Central memory CD8-positive, alpha-beta T cell (primary cell): Measurements from ENCODE around the gene OTUB2.
A peak's percentile ranks its signal among the peaks of the same experiment; 100 is the strongest.

Experiments
- ATAC-seq: fragments of 150-1000 bp; cut with Tn5 transposase; replicated peaks from 2 replicates; pipeline ENCODE4 v1.10.0; 2022; ENCODE audit warnings: mild to moderate bottlenecking, moderate FRiP score, moderate number of reproducible peaks; ENCODE audit not compliant: poor library complexity, severe bottlenecking; ENCODE audit errors: extremely low read depth
- DNase-seq, 2 donors: peaks; one replicate each; pipeline ENCODE4 v3.0.0; 2021; ENCODE audit warnings: low spot score in 2 of 2
- H3K27ac Mint-ChIP-seq: one replicate; pipeline ENCODE4 v1.8.0; 2022; ENCODE audit warnings: low read depth, mild to moderate bottlenecking, moderate library complexity, mixed read lengths
- H3K27me3 Mint-ChIP-seq: one replicate; pipeline ENCODE4 v1.8.0; 2022; ENCODE audit warnings: mixed read lengths
- H3K36me3 Mint-ChIP-seq: one replicate; pipeline ENCODE4 v1.8.0; 2022; ENCODE audit warnings: mild to moderate bottlenecking, moderate library complexity, mixed read lengths; ENCODE audit not compliant: insufficient read depth
- H3K4me1 Mint-ChIP-seq: one replicate; pipeline ENCODE4 v1.8.0; 2022; ENCODE audit warnings: mixed read lengths
- H3K4me3 Mint-ChIP-seq: one replicate; pipeline ENCODE4 v1.8.0; 2022; ENCODE audit warnings: mild to moderate bottlenecking, moderate library complexity, mixed read lengths
- H3K9me3 Mint-ChIP-seq: one replicate; pipeline ENCODE4 v1.8.0; 2022; ENCODE audit warnings: mixed read lengths

Gene OTUB2

DNA sequence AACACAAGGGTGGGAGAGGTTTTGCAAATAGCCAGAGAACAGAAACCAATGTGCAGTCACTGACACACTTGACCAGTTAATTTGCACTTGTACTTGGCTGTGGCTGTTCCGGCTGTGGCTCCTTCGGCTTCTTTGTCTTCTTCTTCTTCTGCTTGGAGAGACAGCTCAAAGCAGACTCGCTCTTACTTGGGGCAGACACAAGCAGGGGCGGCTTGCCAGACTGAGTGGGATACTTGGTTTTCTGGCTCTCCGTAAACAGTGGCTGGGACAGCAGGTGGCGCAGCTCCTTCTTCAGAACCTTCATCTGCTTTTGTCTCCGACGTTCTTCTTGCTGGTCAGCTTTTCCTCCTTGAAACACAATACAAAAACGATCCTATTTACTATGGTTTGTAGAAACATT is 25.0 kb downstream of the OTUB2 start:
- Mint-ChIP-seq H3K27me3 (no peaks in the 10 kb centered on the region), H3K4me3 (no peak overlapping the region), H3K36me3 (peaks cover 88% of the 10 kb centered on the region)

DNA sequence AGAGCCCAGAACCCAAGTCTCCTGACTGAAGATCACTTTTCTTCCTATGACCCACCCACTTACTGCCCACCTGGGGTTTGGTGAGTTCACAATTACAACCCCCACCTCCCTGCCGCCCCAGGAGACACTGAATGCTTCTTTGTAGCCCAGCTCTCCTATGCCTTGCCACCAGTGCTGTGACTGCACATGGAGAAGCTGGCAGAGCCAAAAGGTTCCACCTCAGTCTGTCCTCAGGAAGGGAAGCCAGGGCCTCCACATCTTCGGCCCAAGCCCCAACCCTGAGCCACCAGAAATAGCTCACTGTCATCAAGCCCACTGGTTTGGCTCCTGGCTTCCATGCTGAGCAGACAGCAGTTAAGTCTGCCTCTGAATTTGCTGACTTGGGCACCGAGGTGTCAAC is 25.6 kb downstream of the OTUB2 start:
- Mint-ChIP-seq H3K27me3 (no peaks in the 10 kb centered on the region), H3K9me3 (no peaks in the 10 kb centered on the region), H3K27ac (peak overlapping the region; percentile 19), H3K4me1 (peaks cover 36% of the 10 kb centered on the region), H3K36me3 (peaks cover 93% of the 10 kb centered on the region), H3K4me3 (no peak overlapping the region)
- ATAC-seq = no peak
- DNase-seq = no peak

More for the DNA sequence above, 25.0 kb downstream of the OTUB2 start:
- no peak for ATAC-seq
- DNase-seq = peak in 1 of 2 donors; percentile 2
- Mint-ChIP-seq H3K27ac (peak overlapping the region; percentile 19), H3K4me1 (peaks cover 31% of the 10 kb centered on the region), H3K9me3 (no peaks in the 10 kb centered on the region)

DNA sequence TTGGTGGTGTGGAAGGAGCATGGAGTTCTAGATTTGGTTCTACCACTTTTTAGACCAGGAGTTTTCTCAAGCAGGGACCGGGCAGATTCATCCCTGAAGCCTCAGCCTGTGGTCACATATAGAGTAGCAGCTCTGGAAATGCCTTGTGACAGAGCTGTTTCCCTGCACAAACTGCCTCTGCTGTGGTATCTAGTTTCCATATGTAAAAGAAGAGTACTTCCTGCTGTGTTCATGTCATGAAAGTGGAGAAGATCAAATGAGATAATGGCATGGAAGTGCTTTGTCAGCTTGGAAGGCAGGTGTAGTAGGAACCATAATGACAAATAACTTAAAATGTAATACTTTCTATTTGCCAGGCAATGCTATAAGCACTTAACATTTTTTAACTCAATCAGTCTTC is 26.1 kb downstream of the OTUB2 start:
- peak overlapping the region; percentile 22 for H3K27ac Mint-ChIP-seq
- H3K4me1 Mint-ChIP-seq = peaks cover 40% of the 10 kb centered on the region
- H3K4me3 Mint-ChIP-seq = no peak overlapping the region
- peaks cover 93% of the 10 kb centered on the region for H3K36me3 Mint-ChIP-seq
- no peaks in the 10 kb centered on the region for H3K9me3 Mint-ChIP-seq
- ATAC-seq (no peak), DNase-seq (no peak)
- H3K27me3 Mint-ChIP-seq = no peaks in the 10 kb centered on the region

DNA sequence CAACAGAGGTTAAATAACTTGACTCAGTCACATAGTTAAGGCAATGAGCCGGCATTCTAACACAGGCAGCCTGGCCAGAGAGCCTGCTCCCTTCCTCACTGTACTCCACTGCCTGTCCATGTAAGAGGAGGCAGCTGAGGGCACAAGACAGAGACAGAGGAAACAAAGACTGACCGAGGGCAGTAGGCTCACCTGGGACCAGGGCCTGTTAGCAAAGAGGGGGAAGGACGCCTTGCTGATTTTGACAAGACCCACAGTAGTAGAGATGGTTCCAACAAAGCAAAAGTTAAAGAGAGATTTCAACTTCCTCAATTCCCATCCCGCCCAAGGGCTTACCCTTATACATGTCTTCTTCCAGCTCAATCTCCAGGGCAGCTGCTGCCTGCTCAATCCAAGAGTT is 26.5 kb downstream of the OTUB2 start:
- Mint-ChIP-seq H3K36me3 (peaks cover 93% of the 10 kb centered on the region), H3K27ac (peak overlapping the region; percentile 22), H3K4me1 (peaks cover 44% of the 10 kb centered on the region), H3K9me3 (no peaks in the 10 kb centered on the region), H3K27me3 (no peaks in the 10 kb centered on the region), H3K4me3 (no peak overlapping the region)
- no peak for DNase-seq
- no peak for ATAC-seq

DNA sequence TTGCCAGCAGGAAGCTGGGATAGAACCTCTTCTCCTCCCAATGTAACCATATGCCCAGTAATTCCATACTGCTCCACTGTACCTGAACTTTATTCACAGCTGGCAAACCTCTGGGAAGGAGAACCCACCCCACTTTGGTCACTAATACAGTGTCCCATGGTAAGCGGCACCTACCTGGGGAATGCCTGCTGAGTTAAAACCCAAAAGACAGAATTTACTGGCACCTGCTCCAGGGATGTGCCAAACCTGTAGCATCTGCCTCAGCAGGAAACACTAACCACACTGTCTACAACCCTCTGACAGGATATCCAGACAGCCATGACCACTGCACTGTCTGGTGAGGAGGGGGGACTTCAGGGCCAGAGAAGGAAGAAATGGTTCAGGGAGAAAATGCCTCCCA is 28.3 kb downstream of the OTUB2 start:
- ATAC-seq = peak; percentile 30
- H3K4me1 Mint-ChIP-seq = peaks cover 54% of the 10 kb centered on the region
- peaks cover 92% of the 10 kb centered on the region for H3K36me3 Mint-ChIP-seq

DNA sequence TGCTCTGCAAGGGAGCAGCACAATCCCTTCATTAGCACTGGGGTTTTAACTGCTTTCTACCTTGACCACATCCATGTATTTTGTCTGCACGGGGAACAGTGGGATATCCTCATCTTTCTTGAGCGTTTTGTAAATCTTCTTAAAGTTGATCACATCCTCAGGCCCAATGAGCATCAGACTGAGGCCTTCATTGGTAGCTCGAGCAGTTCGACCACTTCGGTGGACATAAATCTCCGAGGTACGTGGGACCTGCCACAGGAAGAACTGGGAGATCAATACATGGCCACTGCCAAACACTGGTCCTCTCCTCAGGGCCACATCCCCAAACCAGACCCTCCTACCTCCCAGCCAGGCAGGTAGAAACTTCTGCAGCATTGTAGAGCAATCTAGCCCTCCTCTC is 28.8 kb downstream of the OTUB2 start:
- ATAC-seq (no peak), DNase-seq (no peak)
- no peaks in the 10 kb centered on the region for H3K27me3 Mint-ChIP-seq
- peak overlapping the region; percentile 6 for H3K27ac Mint-ChIP-seq
- peaks cover 92% of the 10 kb centered on the region for H3K36me3 Mint-ChIP-seq
- peaks cover 54% of the 10 kb centered on the region for H3K4me1 Mint-ChIP-seq
- no peaks in the 10 kb centered on the region for H3K9me3 Mint-ChIP-seq
- H3K4me3 Mint-ChIP-seq = no peak overlapping the region

More for the DNA sequence above, 28.3 kb downstream of the OTUB2 start:
- H3K27me3 Mint-ChIP-seq = no peaks in the 10 kb centered on the region
- H3K4me3 Mint-ChIP-seq = peak overlapping the region; percentile 19
- H3K9me3 Mint-ChIP-seq = no peaks in the 10 kb centered on the region
- DNase-seq = no peak
- H3K27ac Mint-ChIP-seq = peak overlapping the region; percentile 6

DNA sequence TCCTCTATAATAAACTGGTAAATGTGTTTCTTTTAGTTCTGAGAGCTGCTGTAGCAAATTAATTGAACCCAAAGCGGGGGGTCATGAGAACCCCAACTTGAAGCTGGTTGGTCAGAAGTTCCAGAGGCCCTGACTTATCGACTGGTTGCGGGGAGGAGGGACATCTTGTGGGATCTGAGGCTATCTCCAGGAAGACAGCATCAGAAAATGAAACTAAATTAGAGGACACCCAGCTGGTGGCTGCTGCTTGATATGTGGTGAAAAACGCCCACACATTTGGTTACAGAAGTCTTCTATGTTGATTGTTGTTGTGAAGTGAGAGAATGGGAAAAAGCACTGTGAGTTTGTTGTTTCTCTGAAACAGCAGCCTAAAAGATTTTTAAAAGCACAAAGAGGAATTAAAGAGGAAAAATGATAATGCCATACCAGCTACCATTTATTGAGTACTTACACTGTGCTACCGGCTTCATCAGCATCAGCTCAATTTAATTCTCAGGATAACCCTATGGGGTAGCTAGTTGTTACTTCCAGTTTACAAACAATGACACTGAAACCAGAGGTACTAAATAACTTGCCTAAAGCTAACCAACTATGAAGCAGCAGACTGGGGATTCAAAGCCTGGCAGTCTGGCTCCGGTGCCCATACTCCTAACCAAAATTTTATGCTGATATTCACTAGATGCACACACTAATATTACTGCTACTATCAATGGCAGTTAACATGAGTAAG is 30.6 kb downstream of the OTUB2 start:
- ATAC-seq = peak; percentile 42
- H3K36me3 Mint-ChIP-seq = peaks cover 93% of the 10 kb centered on the region
- DNase-seq = no peak
- peak overlapping the region; percentile 33 for H3K4me3 Mint-ChIP-seq
- H3K27me3 Mint-ChIP-seq = no peaks in the 10 kb centered on the region
- H3K27ac Mint-ChIP-seq = no peak overlapping the region
- no peaks in the 10 kb centered on the region for H3K9me3 Mint-ChIP-seq
- peaks cover 51% of the 10 kb centered on the region for H3K4me1 Mint-ChIP-seq

DNA sequence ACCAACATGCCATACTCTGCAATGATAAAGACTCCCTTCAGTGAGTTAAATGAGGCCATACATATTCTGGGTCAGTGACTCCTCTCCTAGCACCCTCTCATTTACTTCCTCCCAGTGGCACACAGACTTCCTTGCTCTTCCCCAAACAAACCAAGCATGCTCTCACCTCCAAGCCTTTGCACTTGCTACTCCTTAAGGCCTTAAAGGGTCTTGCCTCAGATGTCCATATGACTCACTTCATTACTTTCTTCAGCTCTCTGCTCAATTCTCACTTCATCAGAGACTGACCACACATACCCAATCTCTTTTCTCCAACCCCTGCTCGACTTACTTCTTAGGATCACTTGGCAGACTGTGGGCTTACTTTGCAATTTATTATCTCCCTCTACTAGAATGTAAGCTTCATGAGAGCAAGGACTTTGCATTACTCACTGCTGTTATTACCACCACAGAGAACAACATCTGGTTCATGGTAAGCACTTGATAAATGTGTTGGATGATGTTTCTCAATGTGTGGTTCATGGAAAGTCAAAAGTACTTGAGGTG is 32.1 kb downstream of the OTUB2 start:
- ATAC-seq (no peak), DNase-seq (no peak)
- Mint-ChIP-seq H3K27me3 (no peaks in the 10 kb centered on the region), H3K4me1 (peaks cover 65% of the 10 kb centered on the region), H3K9me3 (no peaks in the 10 kb centered on the region), H3K4me3 (no peak overlapping the region), H3K27ac (peak overlapping the region; percentile 1), H3K36me3 (peaks cover 87% of the 10 kb centered on the region)

DNA sequence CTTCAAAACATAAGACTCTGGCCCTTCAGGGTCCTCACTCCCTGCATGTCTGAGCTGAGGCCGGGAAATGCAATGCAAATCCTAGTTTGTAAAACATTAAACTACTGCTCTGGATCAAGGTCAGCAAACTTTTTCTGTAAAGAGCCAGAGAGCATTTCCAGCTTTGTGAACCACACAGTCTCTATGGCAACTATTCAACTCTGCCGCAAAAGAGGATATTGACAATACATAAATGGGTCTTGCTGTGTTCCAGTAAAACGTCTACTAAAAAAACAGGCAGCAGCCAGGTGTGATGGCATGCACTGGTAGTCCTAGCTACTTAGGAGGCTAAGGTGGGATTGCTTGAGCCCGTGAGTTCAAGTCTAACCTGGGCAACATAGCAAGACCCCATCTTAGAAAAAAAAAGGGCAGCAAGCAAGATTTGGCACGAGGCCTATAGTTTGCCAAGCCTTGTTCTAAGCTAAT is 32.6 kb downstream of the OTUB2 start:
- DNase-seq (no peak), ATAC-seq (no peak)
- Mint-ChIP-seq H3K36me3 (peaks cover 86% of the 10 kb centered on the region), H3K27me3 (no peaks in the 10 kb centered on the region), H3K4me1 (peaks cover 69% of the 10 kb centered on the region), H3K27ac (peak overlapping the region; percentile 1), H3K9me3 (no peaks in the 10 kb centered on the region), H3K4me3 (no peak overlapping the region)

DNA sequence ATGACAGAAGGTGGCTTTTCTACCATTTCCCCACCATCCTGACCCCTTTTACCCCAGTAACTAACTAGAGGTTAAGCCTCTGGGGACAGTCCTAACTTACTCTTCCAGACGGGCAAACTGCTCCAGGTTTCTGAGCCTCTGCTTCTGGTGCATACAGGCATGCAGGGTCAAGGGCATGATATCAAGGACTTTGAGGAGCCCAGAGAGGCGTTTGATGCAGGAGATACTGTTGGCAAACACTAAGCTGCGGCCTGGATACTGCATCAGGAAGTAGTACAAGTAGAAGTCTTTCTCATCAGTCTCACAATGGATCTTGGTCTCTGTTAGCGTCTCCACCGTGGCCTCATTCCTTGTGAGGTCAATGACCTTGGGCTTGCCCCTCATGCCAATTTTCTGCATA is 33.9 kb downstream of the OTUB2 start:
- H3K36me3 Mint-ChIP-seq = peaks cover 77% of the 10 kb centered on the region
- no peak overlapping the region for H3K27ac Mint-ChIP-seq
- no peaks in the 10 kb centered on the region for H3K27me3 Mint-ChIP-seq
- peaks cover 70% of the 10 kb centered on the region for H3K4me1 Mint-ChIP-seq
- DNase-seq = no peak
- ATAC-seq = no peak
- no peak overlapping the region for H3K4me3 Mint-ChIP-seq
- H3K9me3 Mint-ChIP-seq = no peaks in the 10 kb centered on the region

DNA sequence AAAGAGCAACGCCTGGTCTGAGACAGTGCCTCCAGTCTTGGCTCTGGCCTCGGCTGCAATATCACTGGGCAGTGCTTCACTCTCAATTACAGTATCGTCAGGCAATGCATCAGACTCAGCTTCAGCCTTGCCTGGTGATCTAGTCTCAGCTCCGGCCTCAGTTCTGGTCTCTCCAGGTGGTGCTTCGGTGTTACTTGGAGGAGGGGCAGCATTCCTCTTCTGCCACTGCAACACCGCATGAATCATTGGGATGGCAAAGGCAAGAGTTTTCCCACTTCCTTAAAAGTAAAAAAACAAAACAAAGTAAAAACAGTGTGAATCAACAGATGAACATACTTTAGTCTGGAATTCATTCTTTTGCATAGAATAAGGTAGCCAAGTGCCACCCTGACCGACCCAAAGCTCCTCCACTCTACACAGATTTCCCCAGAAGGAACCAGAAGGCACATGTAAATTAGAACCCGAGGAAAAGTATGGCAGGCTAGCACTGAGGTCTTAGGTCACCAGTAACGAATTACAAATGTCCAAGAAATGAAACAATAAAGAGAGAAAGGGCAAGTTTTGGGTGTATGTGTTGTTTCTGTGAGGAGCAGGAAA is 36.3 kb downstream of the OTUB2 start:
- no peak overlapping the region for H3K4me3 Mint-ChIP-seq
- H3K36me3 Mint-ChIP-seq = peaks cover 62% of the 10 kb centered on the region
- no peaks in the 10 kb centered on the region for H3K27me3 Mint-ChIP-seq
- H3K4me1 Mint-ChIP-seq = peaks cover 74% of the 10 kb centered on the region
- DNase-seq (no peak), ATAC-seq (no peak)
- H3K27ac Mint-ChIP-seq = no peak overlapping the region
- H3K9me3 Mint-ChIP-seq = no peaks in the 10 kb centered on the region

DNA sequence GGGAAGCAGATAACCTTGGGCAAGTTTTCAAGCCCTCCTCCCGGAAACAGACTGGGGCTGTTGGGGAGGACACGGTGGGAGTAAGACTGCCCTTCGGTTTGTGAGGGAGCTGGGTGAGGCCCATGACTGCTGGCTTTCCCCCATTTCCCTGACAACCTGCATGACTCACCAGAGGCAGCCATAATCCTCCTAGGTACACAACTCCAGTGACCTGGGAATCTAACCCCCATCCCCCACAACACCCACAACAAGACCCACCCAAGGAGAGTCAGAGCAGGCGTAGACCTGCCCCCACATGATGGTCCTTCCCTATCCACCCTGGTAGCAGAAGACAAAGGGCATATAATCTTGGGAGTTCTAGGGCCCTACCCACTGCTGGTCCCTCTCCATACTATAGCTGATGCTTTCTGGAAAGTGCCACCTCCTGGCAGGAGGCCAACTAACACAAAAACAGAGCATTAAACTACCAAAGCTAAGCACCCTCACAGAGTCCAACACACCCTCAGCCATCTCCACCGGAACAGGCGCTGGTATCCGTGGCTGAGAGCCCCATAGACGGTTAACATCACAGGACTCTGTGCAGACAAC is 40.0 kb downstream of the OTUB2 start:
- Mint-ChIP-seq H3K27me3 (no peaks in the 10 kb centered on the region), H3K4me1 (peaks cover 92% of the 10 kb centered on the region), H3K27ac (peak overlapping the region; percentile 3), H3K9me3 (peaks cover 9% of the 10 kb centered on the region), H3K4me3 (peak overlapping the region; percentile 1), H3K36me3 (peaks cover 35% of the 10 kb centered on the region)
- ATAC-seq (no peak), DNase-seq (no peak)
